ENCODE results near the gene SMARCB1.

- TF ChIP-seq, protein P1, sequence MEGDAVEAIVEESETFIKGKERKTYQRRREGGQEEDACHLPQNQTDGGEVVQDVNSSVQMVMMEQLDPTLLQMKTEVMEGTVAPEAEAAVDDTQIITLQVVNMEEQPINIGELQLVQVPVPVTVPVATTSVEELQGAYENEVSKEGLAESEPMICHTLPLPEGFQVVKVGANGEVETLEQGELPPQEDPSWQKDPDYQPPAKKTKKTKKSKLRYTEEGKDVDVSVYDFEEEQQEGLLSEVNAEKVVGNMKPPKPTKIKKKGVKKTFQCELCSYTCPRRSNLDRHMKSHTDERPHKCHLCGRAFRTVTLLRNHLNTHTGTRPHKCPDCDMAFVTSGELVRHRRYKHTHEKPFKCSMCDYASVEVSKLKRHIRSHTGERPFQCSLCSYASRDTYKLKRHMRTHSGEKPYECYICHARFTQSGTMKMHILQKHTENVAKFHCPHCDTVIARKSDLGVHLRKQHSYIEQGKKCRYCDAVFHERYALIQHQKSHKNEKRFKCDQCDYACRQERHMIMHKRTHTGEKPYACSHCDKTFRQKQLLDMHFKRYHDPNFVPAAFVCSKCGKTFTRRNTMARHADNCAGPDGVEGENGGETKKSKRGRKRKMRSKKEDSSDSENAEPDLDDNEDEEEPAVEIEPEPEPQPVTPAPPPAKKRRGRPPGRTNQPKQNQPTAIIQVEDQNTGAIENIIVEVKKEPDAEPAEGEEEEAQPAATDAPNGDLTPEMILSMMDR (IDR thresholded peaks at IDR 0.05), result no peak
- TF ChIP-seq POLR2A (IDR thresholded peaks at IDR 0.05), result no peak
Observed at GRCh38 chr22:23772315-23772648, 14.5 kb upstream of the SMARCB1 start.
